Activated CD4-positive, alpha-beta T cell treated with anti-CD3 and anti-CD28 coated beads, Interleukin-2, amount 50 U/mL, for 24 hours (primary cell): Measurements from ENCODE around the gene GDF9.

Experiments
- DNase-seq, 2 donors: peaks; one replicate each; pipeline ENCODE4 v3.0.0-alpha.2; 2020; ENCODE audit warnings: low read depth in 1 of 2, low spot score in 1 of 2

The GDF9 gene, protein sequence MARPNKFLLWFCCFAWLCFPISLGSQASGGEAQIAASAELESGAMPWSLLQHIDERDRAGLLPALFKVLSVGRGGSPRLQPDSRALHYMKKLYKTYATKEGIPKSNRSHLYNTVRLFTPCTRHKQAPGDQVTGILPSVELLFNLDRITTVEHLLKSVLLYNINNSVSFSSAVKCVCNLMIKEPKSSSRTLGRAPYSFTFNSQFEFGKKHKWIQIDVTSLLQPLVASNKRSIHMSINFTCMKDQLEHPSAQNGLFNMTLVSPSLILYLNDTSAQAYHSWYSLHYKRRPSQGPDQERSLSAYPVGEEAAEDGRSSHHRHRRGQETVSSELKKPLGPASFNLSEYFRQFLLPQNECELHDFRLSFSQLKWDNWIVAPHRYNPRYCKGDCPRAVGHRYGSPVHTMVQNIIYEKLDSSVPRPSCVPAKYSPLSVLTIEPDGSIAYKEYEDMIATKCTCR

DNA sequence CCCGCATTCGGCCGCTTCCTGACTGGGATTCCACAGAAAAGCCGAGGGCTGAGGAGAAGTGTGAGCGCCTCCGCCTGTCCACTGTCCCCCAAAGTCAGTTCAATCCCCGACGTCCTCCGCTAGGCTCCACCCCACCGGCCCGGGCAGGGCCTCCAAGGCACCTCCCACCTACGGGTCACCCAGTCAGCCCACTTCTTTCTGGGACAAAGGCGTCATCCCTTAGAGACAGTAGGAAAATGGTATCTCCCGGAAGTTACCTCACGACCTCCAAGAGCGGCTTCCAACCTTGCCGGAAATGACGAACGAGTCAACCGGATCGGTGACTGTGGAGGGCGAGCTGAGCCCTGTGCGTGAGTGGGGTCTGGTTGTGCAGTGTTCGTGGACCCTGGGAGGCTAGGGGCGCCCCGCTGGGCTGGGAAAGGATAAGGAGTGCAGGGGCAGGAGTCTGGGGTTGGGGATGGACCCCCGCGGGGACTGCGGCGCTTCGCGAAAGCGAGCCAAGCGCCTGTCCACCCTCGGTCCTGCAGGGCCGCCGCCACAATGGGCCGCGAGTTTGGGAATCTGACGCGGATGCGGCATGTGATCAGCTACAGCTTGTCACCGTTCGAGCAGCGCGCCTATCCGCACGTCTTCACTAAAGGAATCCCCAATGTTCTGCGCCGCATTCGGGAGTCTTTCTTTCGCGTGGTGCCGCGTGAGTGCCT, at the start of gene GDF9, which contains the start of gene UQCRQ:
Gene GDF9, minus strand, starts transcription at position 128 of the 704 bp plus-strand sequence. CDS start 1,936 bp downstream, outside the sequence.
Gene UQCRQ, plus strand, starts transcription at position 301 of the 704 bp plus-strand sequence. Its CDS starts 240 bp downstream, at position 541.
- DNase-seq = peak; percentile 67 to 96

DNA sequence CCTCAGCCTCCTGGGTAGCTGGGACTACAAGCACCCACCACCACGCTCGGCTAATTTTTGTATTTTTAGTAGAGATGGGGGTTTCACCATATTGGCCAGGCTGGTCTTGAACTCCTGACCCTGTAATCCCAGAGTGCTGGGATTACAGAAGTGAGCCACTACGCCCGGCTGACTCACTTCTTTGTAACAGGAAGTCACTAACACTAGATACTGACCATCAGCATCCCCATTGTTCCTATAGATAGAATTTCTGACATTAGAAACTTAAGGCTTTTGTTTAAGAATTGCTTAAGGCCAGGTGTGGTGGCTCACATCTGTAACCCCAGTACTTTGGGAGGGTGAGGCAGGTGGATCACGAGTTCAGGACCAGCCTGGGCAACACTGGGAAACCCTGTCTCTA, 49.4 kb upstream of the GDF9 start:
- no peak for DNase-seq

DNA sequence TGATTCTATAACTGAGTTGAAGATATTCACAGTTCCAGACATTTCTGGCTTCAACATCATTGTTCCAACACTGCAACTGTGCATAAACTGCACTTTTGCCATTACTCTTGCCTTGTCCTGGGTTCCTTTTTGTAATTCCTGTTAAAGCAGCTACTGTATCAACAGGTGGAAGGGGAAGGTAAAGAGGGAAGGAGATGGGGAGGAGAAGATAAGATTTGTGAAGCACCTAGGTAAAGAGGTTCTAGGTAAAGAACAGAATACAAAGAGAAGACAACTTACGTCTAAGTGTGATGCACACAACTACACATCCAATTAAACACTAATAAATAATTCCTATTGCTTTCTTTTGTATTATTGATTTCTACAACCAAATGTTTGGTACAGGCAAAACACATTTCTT, 43.4 kb upstream of the GDF9 start:
- no peak for DNase-seq

DNA sequence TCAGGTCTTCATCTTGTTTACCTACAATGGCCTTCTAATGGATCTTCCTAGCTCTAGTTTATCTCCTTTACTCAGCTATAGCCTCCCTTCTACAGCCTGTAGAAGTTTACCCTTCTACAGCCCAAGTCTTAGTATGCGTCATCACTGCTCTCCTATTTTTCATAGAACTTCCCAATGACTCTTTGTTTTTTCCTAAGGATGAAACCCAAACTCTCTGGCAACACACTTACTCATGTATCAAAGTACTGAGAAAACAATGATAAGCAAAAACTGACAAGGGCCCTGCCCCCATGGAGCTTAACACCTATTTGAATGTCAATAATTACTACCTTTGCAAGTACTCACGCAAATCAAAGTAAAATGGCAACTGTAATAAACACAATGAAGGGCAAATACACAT, 40.9 kb upstream of the GDF9 start:
- DNase-seq = no peak

DNA sequence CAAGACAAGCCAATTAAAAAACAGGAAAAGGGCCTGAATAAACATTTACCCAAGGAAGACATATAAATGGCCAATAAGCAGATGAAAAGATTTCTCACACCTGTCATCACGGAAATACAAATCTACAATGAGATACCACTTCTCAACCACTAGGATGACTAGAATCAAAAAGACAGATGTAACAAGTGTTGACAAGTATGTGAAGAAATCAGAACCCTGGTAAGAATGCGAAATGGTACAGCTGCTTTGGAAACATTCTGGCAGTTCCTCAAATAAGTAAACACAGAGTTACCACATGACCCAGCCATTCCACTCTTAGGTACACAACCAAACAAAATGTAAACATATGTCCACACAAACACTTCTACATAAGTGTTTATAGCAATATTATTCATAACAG, 39.7 kb upstream of the GDF9 start:
- DNase-seq = no peak

DNA sequence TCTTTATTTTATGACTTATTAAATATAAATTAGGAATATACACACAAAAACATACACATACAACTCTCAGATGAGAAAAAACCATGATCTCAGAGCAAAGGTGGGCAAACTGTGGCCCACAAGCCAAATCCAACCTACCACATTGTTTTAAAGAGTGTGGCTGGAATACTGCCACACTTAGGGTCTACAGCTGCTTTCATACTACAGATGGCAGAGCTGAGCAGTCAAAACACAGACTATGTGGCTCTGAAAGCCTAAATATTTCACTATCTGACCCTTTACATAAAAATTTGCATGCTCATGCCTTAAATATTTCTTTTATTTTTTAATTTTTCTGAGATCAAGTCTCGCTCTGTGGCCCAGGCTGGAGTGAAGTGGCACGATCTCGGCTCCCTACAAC, 35.5 kb upstream of the GDF9 start:
- DNase-seq = no peak

DNA sequence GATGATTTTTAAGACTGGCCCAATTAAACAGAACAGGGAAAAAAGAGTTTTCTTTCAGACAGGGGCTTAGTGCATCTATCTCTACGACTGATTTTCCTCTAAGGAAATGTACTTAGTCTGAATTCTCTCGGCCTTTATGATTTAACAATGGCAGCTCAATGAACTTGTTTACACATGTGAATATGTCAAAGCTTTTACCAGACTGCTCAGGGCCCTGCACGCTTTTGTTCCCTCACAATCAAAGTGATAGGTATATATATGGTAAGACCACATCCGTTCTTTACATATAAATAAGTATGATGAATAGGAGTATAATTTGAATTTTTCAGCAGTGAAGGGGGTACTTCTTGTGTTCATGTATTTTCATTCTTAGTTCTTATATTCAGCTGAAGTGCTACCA, 34.8 kb upstream of the GDF9 start:
- no peak for DNase-seq

DNA sequence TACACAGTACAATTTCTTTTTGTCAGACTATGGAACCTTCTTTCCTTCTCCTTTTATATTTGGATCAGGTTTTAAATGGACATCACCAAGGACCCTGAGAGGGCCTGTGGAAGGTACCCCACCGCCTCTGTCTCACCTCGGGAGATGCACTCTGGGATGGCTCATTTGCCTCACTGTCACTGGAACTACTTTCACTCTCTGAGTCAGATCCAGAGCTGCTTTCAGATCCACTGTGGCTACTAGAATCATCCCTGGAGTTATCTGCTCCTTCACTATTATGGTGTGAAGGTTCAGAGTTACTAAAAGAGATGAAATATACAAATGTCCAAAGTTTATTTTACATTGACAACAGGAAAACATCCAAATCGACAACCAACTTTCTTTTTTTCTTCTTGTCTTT, 31.8 kb upstream of the GDF9 start:
- DNase-seq = no peak

DNA sequence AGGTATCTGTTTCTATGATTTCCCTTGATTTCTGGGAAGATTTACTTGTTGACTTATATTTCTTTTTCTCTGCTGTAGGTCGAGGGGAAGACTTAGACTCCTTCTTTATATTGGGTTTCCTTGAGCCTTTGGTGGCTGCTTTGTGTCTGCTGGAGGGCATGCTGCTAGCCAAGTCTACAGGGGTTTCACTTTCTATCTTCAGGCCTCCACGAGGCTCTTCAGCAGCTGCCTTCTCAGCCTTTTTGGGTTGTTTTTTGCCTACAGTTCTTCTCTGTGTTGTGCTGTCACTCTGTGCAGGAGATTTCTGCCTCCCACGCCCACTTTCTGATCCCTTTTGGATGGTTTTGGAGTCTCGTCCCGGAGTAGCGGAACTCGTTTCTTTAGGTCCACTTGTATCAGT, 30.4 kb upstream of the GDF9 start:
- no peak for DNase-seq

DNA sequence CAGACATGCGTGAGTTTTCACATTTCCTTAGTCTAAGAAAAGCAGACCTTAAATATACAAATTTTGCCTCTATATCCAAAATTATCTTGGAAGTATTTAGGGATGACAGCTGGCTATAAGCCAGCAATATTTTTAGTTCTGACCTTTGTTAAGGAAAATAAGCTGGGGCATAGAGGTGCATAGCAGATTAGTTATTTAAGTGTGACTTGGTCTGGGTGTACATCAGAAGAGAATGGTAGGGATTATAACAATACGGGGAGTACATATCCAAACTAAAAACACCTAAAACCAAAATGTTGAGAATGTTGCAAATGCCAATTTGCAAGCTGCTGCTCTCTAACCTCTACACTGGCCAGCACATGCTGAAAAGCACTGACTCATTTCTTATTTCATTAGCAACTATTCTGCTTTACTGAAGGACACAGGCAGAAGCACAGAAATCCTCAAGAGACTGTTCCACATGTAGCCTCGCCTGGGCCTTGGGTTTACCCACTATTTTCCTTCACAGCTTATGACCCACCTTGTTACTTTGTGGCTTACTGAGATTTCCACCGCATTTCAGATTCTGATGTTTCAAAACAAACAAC, 29.5 kb upstream of the GDF9 start:
- DNase-seq = no peak

DNA sequence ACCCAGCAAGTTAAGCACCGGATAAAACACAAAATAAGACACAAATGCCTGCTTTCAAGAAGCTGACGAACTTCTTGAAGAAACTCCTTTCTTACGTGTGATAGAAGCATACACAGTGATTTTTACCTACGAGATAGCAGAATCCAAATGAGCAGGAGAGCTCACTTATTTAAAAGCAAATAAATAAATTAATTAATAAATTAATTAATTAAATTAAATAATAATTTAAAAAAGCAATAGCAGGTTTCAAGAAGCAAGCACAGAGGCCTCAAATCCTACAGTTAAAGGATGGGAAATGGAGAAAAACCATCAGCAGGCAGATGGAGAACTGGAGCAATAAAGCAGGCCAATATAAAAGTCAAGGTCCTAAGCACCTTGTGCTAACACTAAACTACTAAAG, 24.5 kb upstream of the GDF9 start:
- DNase-seq = no peak

DNA sequence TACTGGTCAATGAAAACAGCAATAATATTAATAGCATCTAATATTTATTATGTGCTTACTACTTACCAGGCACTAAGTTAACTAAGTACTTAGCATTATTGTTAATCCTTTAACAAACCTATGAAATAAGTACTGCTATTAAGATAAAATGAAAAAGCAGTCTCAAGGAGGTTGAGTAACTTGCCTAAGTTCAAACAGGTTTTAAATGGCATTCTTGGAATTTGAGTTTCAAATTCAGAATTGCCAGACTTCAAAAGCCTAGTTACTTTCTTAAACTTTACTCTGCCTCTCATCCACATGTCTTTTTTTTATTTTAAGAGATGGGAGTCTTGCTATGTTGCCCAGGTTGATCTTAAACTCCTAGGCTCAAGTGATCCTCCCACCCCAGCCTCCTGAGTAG, 23.2 kb upstream of the GDF9 start:
- no peak for DNase-seq

DNA sequence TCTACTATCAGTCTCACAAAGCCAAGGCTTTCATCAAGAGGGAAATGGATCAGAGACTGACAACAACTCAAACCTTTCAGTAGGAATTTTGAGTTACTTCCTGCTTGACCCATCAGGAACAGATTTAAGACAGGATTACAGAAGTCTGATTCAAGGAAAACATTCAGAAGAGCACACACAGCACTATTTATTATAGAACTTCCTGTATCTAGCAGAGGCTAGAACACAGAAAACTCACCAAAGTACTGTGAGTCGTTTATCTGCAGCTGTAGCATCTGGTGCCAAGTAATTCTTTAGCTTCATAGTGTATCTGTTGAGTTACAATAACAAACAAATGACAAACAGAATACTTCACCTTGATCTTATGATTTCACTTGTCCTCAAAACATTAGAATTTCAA, 21.0 kb upstream of the GDF9 start:
- DNase-seq = no peak

DNA sequence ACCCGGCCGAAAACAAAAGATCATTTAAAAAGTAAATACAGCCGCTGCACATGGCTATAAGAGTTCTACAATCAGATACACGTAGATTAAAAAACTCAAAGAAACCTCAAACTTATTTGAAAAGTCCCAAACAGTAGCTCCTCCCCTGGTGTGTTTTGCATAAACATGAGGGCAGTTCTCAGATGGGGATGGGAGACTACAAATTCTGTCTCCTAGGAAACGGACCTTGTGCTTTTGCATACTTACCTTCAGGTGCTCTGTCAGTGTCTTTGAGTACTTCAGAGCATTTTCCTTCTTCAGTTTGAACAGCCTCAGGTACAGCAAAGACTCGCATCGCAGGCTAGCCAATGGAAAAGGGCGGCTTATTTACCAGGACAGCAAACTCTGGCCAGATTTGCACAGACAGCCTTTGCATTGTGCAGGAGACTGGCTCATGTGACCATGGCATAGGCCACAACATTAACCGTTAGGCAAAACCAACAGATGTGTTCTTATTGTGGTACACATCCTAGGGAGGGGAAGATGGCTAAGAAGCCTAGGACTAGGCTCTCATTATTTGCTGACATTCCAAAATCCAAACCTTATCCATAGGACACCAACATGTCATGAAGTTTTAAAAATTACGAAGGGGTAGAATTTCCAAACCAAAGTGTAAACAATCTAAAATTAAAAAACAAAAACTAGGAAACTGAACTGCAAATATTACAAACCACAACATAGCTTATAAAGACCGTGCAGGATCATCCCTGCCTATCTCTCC, 20.0 kb upstream of the GDF9 start:
- DNase-seq = no peak

DNA sequence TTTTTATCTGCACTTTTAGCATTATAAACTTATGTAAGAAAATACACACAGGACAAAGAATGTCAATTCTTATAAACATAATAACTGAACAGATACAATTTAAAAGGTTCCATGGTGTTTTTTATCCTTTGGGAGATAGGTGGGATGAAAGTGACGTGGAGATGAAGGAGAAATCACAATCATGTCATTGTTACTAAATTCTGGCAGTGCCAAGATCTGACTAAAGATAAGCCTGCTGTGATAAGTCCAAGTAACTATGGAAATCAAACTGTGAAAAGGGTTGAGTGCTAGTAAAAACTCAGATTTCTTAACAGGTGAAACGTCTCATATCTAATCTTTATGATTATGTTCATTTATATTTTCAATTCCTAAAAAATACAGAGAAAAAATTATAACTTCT, 18.3 kb upstream of the GDF9 start:
- no peak for DNase-seq

DNA sequence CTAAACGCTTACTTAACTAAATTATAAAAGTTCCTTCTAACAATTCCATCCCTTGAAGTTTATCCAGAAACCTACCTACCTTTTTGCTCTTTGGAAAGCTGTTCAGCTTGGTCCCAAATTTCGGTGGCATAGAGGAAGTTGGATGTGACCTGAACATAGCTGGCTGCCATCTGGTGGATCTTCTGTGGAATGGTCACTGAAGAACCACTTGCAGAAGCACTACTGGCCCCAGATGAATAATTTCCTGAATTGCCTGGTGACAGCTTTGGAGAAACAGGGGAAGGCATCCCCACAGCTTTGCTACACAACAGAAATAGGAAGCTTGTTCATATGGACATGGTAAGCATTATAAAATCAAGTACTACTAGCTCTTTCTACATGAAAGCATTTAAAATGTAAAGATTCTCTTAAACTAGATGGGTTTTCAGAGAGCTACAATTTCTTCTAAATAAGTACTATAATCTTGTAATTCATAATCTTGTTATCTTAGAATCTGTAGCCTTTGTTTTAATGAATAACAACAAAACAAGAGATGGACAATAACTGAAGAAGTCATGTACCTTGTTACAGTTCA, 17.1 kb upstream of the GDF9 start:
- DNase-seq = peak in 1 of 2 donors; percentile 10

DNA sequence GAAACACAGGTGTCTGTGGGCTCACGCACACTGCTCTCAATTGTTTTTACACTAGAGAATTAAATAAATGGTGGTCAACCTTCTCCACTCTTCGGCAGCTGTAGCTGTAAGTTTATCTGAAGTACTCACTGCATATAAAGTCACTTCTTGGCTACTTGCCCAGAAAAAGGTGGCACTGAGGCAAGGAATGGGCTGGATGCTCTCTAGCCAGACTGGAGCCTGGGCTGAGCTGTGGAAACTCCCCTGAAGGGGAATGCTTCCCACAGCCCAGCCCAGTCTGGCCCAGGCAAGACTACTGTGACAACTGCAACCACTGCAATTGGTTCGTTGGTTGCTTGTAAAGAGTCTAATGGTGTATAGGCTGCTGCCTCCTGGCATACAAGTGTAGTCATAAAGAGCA, 11.7 kb upstream of the GDF9 start:
- DNase-seq = no peak

DNA sequence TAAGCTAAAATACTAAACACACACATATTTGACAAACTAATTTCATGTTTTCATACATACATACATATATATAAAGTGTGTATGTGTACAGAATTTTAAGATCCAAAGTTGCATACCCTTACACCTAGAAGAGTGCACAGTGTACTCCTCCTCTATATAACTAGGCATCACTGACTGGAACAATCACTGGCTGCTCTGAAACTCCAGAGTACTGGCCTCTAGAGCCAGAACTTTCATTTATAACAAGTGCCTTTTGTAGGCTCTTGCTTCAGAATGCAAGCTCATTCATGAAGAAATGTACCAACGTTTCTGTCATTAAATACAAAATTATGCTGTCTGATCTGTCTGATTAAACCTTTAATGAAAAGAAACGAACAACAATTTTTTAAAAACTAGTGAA, 11.2 kb upstream of the GDF9 start:
- no peak for DNase-seq

DNA sequence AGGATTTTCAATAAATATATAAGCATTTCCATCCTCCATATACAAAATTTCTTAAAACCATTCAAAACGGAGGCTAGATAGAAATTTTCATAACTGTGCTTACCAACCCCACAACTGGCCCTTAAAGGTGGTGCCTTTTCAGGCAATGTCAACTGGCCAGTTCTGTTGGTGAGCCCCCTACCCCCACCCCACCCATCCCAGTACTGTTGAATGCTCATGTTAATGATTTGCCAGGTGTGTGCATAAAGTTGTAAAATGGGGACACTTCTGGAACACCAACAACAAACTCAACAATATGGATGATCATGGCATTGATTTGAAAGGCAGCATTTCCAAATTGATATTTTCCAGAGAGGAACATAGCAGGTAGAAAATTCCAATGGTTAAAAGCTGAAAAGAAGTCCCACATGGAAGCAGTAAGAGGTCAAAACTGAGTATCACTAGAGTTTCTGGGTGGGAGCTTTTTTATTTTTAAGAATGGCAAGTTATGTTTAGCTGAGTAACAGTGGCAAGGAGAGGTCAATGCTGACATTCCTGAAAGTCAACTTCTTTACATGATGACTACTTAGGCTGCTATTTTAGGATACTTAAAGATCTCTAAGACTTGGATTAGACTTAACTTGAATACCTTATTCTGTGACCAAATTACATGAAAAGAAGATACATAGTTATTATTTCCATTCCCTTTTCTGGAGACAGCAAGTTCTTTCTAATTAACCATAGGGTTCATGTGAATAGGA, 9.9 kb upstream of the GDF9 start:
- DNase-seq = no peak

DNA sequence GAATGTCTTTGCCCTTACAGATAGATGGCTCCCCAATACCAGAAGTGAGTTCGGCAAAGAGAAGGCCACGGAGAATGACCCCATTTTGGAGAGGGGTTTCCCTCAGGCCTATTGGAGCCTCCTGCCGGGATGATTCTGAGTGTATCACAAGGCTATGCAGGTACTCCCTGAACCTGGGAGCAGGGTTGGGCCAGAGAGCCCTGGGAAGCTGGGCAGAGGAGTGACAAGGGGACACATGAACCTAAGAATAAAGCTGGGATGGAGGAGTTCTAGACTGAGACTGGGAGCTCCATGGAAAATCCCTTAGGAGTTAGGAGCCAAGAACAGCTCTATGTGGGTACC, 7.6 kb upstream of the GDF9 start:
- no peak for DNase-seq
